GM11168 (cell line): Measurements from ENCODE around the gene RGPD3.
"Not testable (repeated sequence)": the region's sequence is repeated elsewhere in the genome, so short reads cannot be mapped to it uniquely, and the experiment has no call there.

ENCODE experiments used
- in situ Hi-C: fragments of 300-500 bp; cut with MboI; formaldehyde crosslinking; loops from one replicate; pipeline ENCODE4 v1.12.0; 2022; ENCODE audit warnings: low sequenced_read_pairs; ENCODE audit not compliant: unreplicated experiment

Gene RGPD3

GRCh38 chr2:106486551-106487385 is 18.6 kb upstream of the RGPD3 start, which contains the start of gene CD8B2:
Gene CD8B2 (plus strand): TSS chr2:106487364. CDS start chr2:106487427, 63 bp downstream.
- in situ Hi-C loops, result not testable (repeated sequence)

GRCh38 chr2:106479563-106479962 is 11.3 kb upstream of the RGPD3 start:
- in situ Hi-C loops, result not testable (repeated sequence)

GRCh38 chr2:106477647-106478046 is 9.4 kb upstream of the RGPD3 start:
- in situ Hi-C loops, result not testable (repeated sequence)

GRCh38 chr2:106470658-106471057 is 2.4 kb upstream of the RGPD3 start:
- in situ Hi-C loops, result not testable (repeated sequence)

- in situ Hi-C loops, result not testable (repeated sequence)
These were observed 697 bp downstream of the RGPD3 start for GRCh38 chr2:106467516-106467915.

- in situ Hi-C loops, result loop anchor here (5.0 kb wide), 1 partner anchor 1370 kb away; no protein-coding TSS in a partner anchor
These were observed 6.3 kb downstream of the RGPD3 start for GRCh38 chr2:106461882-106462281.

- in situ Hi-C loops, result not testable (repeated sequence)
These were observed 77.5 kb downstream of the RGPD3 start for GRCh38 chr2:106390680-106391079.

GRCh38 chr2:106388814-106389410 is 79.3 kb downstream of the RGPD3 start:
- in situ Hi-C loops, result not testable (repeated sequence)

- in situ Hi-C loops, result not testable (repeated sequence)
These were observed 83.7 kb downstream of the RGPD3 start for GRCh38 chr2:106384548-106384947.

GRCh38 chr2:106381867-106382266 is 86.3 kb downstream of the RGPD3 start:
- in situ Hi-C loops, result not testable (repeated sequence)

GRCh38 chr2:106379567-106379966 is 88.6 kb downstream of the RGPD3 start:
- in situ Hi-C loops, result not testable (repeated sequence)

- in situ Hi-C loops, result not testable (repeated sequence)
These were observed 99.0 kb downstream of the RGPD3 start for GRCh38 chr2:106369182-106369581.

- in situ Hi-C loops, result no loop called here
These were observed 101.9 kb downstream of the RGPD3 start for GRCh38 chr2:106366204-106366885.

GRCh38 chr2:106363791-106364190 is 104.4 kb downstream of the RGPD3 start:
- in situ Hi-C loops, result no loop called here

GRCh38 chr2:106362789-106363188 is 105.4 kb downstream of the RGPD3 start:
- in situ Hi-C loops, result no loop called here

- in situ Hi-C loops, result no loop called here
These were observed 108.7 kb downstream of the RGPD3 start for GRCh38 chr2:106359512-106359911.

GRCh38 chr2:106358521-106358920 is 109.7 kb downstream of the RGPD3 start:
- in situ Hi-C loops, result no loop called here

- in situ Hi-C loops, result no loop called here
These were observed 110.1 kb downstream of the RGPD3 start for GRCh38 chr2:106358081-106358480.

- in situ Hi-C loops, result no loop called here
These were observed 111.9 kb downstream of the RGPD3 start for GRCh38 chr2:106356291-106356690.

GRCh38 chr2:106353676-106354075 is 114.5 kb downstream of the RGPD3 start:
- in situ Hi-C loops, result no loop called here

GRCh38 chr2:106350980-106351379 is 117.2 kb downstream of the RGPD3 start:
- in situ Hi-C loops, result no loop called here
